Stimulated activated CD8-positive, alpha-beta memory T cell treated with anti-CD3 and anti-CD28 coated beads, Interleukin-12 subunit alpha, Interleukin-12 subunit beta, amount 100 ng/mL, for 4 hours (primary cell): ENCODE measurements around the gene TNFAIP1.
"Not testable (repeated sequence)": the region's sequence is repeated elsewhere in the genome, so short reads cannot be mapped to it uniquely, and the experiment has no call there.

Experiments
- DNase-seq: peaks from one replicate; pipeline ENCODE4 v3.0.0-alpha.2; 2020; ENCODE audit warnings: low read depth

Gene TNFAIP1

GRCh38 chr17:28335201-28335958, at the start of gene TNFAIP1, which contains the start of gene IFT20:
TSS of gene TNFAIP1 (plus strand) at chr17:28335761. CDS start at chr17:28339522, 3,761 bp downstream.
TSS of gene IFT20 (minus strand) at chr17:28335472. CDS start at chr17:28331985, 3,487 bp downstream.
- DNase-seq, result peak; percentile 93

- no peak for DNase-seq
Observed at GRCh38 chr17:28285965-28286364, 49.6 kb upstream of the TNFAIP1 start.

GRCh38 chr17:28290703-28291102, 44.9 kb upstream of the TNFAIP1 start:
- DNase-seq, result no peak

GRCh38 chr17:28291780-28292330, 43.7 kb upstream of the TNFAIP1 start:
- DNase-seq, result no peak

- not testable (repeated sequence) for DNase-seq
Observed at GRCh38 chr17:28292878-28293277, 42.7 kb upstream of the TNFAIP1 start.

- DNase-seq, result no peak
Observed at GRCh38 chr17:28293994-28294393, 41.6 kb upstream of the TNFAIP1 start.

- no peak for DNase-seq
Observed at GRCh38 chr17:28295677-28296578, 39.6 kb upstream of the TNFAIP1 start.

- DNase-seq, result no peak
Observed at GRCh38 chr17:28298449-28298848, 37.1 kb upstream of the TNFAIP1 start.

GRCh38 chr17:28306954-28307401, 28.6 kb upstream of the TNFAIP1 start:
- no peak for DNase-seq

GRCh38 chr17:28313841-28314240, 21.7 kb upstream of the TNFAIP1 start:
- DNase-seq, result no peak

GRCh38 chr17:28315846-28316705, 19.5 kb upstream of the TNFAIP1 start:
- DNase-seq, result no peak

- DNase-seq, result no peak
Observed at GRCh38 chr17:28317099-28317965, 18.2 kb upstream of the TNFAIP1 start.

- no peak for DNase-seq
Observed at GRCh38 chr17:28317966-28318758, 17.4 kb upstream of the TNFAIP1 start.

GRCh38 chr17:28318759-28319597, 16.6 kb upstream of the TNFAIP1 start, which contains the start of gene TMEM97:
TSS of gene TMEM97 (plus strand) at chr17:28319200. CDS start at chr17:28319240, 40 bp downstream.
- peak; percentile 89 for DNase-seq

GRCh38 chr17:28319598-28319935, 16.0 kb upstream of the TNFAIP1 start:
- DNase-seq, result no peak

GRCh38 chr17:28320215-28321061, 15.1 kb upstream of the TNFAIP1 start:
- no peak for DNase-seq

- no peak for DNase-seq
Observed at GRCh38 chr17:28324267-28324745, 11.3 kb upstream of the TNFAIP1 start.

- no peak for DNase-seq
Observed at GRCh38 chr17:28324781-28325180, 10.8 kb upstream of the TNFAIP1 start.
